DMS153 (cell line): ENCODE data around the gene PTGER1.

ENCODE experiments used
- DNase-seq: peaks from one replicate; lab custom pipeline; 2025; lab: John Stamatoyannopoulos, UW

PTGER1 gene

GRCh38 chr19:14502334-14503092 lies 27.4 kb upstream of the PTGER1 start:
- DNase-seq: no peak

GRCh38 chr19:14497228-14497921 lies 22.2 kb upstream of the PTGER1 start:
- DNase-seq: peak; percentile 30

- DNase-seq: no peak
Measured at GRCh38 chr19:14496834-14497227, 21.7 kb upstream of the PTGER1 start.

GRCh38 chr19:14496029-14496833 lies 21.1 kb upstream of the PTGER1 start, which contains the start of gene GIPC1:
Gene GIPC1, minus strand, starts transcription at chr19:14496127. Its CDS starts 13,151 bp downstream, at chr19:14482976.
- peak; percentile 98 for DNase-seq

DNA sequence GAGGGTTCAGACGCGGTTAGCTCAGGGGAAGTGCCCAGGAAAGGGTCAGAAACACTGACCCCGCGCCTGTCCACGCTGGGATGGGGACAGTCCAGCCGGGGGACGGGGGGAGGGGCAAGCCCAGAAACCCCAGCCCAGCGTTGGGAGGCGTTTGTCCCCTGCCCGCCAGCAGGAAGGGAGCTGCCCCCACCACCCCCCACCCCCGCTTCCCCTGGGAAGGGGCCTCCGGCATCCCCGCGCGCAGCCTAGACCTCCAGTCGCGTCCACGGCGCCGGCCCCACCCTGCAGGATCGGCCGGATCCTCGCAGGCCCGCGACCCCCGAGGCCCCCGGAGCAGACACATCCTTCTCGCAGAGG lies 20.5 kb upstream of the PTGER1 start:
- no peak for DNase-seq

DNA sequence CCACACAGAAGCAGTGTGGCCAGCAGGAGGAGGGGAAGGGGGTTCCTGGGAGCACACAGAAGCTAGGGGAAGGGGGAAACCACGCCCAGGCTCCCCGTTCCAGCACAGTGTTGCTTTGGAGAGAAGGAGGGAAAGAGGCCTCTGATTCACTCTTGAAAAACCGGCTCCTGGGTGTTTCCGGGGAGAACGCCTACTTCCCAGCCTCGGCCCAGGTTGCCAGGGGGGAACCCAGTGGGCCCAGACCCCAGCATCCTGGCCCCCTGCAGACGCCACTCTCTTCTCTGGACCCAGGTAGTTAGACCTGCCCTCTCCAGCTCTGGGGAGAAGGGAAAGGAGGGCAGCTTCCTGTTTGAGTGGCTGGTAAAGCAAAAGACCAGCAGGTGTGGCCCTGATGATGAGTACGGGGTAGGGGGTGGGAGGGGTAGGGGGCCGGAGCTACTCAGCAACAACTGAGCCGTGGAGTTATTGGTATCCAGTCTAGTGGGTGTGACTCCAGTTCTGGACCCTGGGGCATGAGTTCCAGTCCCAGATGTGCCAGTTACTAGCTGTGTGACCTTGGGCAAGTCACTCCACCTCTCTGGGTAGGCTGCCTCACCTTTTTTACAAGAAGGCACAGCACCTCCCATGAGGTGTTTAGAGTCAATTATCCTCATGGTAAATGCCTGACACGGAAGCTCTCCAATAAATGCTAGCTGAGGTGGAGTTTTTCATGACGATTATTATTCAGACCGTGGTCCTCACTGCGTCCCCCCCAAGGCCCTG lies 19.9 kb upstream of the PTGER1 start:
- DNase-seq: no peak

GRCh38 chr19:14494411-14494810 lies 19.3 kb upstream of the PTGER1 start:
- DNase-seq: no peak

- no peak for DNase-seq
Measured at GRCh38 chr19:14492756-14493337, 17.7 kb upstream of the PTGER1 start.

DNA sequence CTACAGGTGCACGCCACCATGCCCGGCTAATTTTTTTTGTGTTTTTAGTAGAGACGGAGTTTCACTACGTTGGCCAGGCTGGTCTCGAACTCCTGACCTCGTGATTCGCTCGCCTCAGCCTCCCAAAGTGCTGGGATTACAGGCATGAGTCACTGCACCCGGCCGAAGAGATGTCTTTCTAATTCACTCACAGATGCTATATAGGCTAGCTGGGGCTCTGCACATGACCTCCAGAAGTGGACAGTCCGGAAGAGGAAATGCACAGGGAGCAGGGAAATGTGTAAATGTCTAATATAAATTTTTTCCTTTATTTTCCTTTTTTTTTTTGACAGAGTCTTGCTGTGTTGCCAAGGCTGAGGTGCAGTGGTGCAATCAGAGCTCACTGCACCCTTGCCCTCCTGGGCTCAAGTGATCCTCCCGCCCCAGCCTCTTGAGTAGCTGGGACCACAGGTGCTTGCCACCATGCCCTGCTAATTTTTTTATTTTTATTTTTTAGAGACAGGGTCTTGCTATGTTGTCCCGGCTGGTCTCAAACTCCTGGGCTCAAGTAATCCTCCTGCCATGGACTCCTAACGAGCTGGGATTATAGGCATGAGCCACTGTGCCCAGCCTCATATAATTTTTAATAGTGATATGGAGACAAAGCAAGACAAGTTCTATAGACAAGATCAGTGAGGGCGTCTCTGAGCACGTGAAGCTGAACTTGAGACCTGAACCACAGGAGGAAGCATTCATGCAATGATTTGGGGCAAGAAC lies 12.4 kb upstream of the PTGER1 start:
- DNase-seq: no peak

GRCh38 chr19:14482172-14482941 lies 7.2 kb upstream of the PTGER1 start:
- DNase-seq: no peak

DNA sequence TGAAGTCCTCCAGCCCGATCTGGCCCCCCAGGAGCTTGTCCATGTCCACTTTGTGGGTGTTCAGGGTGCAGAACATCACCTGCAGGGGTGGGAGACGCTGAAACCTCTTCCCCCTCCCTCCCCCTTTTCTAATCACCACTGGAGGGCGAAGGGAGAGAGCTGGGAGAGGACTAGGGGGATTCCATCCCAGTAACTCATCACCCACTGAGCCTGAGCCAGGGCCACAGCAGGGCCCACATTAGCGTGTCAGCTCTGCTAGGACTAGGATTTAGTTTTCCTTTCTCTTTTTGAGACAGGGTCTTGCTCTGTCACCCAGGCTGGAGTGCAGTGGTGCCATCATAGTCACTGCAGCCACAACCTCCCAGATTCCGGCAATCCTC lies 5.5 kb upstream of the PTGER1 start:
- DNase-seq: no peak

DNA sequence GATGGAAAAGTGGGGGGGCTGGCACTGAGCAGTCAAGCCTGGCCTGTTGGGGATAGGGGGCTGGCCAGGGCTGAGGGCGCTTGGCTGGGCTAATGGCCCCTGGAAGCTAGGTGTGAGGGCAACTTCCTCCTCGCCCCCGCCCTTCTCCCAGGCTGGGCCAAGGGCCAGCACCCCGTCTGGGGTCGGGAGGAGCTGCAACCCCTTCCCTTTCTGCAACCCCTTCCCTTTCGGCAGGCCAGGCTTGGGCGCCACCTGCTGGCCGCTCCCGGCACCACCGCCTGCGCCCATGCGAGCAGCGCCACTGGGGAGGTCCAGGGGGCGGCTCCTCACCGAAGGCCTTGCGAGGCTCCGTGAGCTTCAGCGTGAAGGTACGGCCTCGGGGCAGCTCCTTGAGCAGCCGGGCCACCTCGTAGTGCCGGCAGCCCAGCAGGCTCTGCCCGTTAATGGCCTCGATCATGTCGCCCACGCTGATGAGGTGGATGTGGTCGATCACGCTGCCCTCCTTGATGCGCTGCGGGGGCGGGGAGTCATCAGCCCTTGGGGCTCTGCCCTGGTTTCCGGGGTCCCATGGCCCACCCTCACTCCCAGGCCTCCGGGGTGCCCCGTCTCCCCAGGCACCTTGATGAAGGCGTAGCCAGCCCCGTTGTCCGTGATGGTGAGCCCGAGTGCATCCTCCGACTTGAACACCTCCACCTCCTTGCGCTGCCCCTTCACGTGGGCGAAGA lies 5.0 kb upstream of the PTGER1 start:
- DNase-seq: no peak

- DNase-seq: no peak
Measured at GRCh38 chr19:14479309-14479974, 4.3 kb upstream of the PTGER1 start.

DNA sequence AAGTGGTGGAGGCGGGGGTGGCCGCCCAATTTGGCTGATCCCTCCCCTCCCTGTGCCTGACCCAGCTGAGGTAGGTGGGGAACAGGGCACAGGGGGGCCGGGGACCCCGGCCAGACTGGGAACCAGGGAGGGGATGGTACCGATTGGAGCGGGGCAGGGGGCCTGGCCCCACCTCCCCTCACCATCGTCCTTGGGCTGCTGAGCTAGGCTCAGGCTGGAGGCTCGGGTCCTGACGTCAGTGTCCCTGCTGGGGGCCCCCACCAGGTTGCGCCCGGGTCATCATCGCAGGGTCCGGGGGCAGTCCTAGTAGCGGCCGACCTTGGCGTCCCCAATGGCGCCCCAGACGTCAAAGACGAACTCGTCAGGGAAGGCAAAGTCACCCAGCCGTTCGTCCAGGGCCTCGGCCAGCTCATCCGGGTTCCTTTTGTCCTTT lies 3.0 kb upstream of the PTGER1 start:
- DNase-seq: no peak

- no peak for DNase-seq
Measured at GRCh38 chr19:14477418-14478112, 2.4 kb upstream of the PTGER1 start.

GRCh38 chr19:14476673-14477401 lies 1.7 kb upstream of the PTGER1 start:
- DNase-seq: peak; percentile 36

DNA sequence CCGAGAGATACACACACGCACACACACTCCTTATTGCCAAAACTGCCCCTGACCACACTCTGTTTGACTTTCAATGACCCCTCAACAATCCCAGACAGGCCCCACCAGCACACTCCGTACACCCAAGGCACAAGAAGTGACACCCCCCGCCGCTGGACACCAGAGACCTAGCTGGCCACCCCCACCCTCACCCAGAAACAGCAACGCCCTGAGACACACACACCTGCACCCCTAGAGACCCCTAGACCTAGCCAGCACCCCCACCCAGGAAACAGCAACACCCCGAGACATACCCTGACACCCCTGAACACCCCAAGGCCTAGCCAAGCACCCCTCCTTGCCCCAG lies 1.1 kb upstream of the PTGER1 start:
- DNase-seq: no peak

DNA sequence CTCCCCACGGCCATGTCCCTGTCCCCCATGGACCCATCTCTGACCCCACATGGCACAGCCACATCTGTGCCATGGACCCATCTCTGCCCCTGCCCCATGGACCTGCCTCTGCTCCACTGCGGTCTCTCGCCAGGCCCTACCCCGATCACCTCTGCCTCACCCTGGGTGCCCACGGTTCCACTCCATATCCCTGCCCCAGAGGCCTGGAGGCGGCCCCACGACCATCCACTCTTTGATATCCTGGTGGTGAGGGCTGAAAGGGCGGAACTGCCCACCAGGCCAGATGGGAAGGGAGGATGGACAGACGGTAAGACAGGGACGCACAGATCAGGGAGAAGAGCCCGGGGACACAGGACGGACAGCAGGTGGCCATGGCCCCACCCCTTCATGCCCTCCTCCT lies 327 bp downstream of the PTGER1 start:
- no peak for DNase-seq
